HG03565 (cell line): ENCODE data around the gene ZNF697.
"Not testable (repeated sequence)": the region's sequence is repeated elsewhere in the genome, so short reads cannot be mapped to it uniquely, and the experiment has no call there.

Experiments
- ATAC-seq: cut with Tn5 transposase; IDR thresholded peaks from one replicate; pipeline ENCODE4 v1.9.1; 2021; ENCODE audit warnings: mild to moderate bottlenecking, moderate library complexity; ENCODE audit not compliant: unreplicated experiment

ZNF697 gene

DNA sequence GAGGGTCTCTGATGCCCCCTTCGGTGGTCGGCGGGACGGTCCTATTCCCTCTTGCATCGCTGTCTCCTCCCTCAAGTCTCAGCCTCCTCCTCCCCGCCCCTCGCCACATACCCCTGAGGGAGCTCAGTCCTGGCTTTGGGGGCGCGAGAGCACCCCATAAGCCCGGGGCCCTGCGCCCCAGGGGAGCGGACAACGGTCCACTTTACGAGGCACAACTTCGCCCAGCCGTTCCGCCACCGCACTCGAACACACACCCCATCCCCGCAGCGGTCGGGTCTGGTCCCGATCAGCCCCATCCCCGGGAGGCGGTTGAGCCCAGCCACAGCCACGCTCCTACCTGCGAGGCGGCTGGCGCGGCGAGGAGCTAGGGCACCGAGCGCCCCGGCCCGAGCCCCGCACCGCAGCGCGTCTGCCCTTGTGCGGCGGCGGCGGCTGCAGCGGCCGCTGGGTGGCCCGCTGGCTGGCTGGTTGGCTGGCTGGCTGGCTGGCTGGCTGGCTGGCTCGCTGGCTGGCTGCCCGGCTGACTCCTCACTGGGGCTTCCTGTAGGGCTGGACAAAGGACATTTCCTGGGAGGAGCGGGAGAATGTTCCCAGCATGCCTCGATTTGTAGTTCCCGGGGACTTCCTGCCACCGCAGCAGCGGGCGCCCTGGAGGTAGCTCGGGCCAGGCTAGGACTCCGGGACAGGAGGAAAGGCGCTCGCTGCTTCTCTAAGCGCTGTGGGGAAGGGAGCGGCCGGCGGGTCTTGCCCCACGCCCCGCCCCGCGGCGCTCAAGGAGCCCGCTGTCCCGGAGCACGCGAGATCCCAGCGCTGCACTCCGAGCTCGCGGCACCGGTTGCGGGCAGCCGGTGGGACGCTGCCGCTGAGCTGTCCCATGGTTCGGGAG is at the start of gene ZNF697:
Gene ZNF697, minus strand, starts transcription at position 533 of the 886 bp plus-strand sequence. CDS start 22,166 bp downstream, outside the sequence.
- ATAC-seq, result peak; percentile 58

DNA sequence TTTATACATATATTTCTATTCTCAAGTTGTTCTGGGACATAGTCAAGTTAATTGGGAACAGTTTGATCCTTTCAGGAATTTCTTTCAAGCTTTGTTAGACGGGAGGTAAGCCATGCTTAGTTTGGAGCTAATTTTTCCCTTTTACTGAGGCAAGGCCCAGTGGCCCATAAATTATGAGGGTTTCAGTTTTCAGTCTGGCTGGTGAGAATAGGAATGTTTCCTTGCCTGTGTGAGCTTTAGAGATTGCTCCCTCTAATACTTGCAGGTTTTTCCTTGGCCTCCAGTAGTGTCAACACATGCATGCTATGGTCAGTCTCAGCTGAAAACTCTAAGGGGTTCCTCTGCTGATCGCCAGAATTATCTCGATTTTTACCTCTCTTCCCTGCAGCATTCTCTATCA is 49.5 kb upstream of the ZNF697 start:
- ATAC-seq, result no peak

DNA sequence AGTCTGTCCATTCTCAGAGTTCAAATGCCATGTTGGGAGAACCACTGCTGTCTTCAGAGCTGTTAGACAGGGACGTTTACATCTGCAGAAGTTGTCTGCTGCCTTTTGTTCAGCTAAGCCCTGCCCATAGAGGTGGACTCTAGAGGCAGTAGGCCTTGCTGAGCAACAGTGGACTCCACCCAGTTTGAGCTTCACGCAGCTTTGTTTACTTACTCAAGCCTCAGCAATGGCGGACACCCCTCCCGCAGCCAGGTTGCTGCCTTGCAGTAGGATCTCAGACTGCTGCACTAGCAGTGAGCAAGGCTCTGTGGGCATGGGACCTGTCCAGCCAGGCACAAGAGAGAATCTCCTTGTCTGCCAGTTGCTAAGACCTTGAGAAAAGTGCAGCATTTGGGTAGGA is 48.8 kb upstream of the ZNF697 start:
- ATAC-seq, result not testable (repeated sequence)

DNA sequence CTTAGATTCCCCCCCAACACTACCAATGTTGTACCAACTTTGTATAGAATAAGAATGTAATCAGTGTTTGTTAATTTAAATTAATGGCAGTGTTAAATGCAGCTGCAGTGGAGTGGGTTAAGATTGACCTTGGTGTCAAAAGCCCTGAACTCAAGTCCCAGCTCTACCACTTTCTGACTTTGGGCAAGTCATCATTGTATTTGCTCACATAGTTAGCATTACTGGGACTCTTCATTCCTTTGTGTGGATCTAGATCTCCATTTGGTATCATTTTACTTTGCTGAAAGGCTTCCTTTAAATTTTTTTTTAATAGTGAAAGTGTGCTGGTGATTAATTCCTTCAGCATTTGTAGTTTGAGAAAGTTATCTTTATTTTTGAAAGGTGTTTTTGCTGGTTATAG is 41.4 kb upstream of the ZNF697 start:
- no peak for ATAC-seq

DNA sequence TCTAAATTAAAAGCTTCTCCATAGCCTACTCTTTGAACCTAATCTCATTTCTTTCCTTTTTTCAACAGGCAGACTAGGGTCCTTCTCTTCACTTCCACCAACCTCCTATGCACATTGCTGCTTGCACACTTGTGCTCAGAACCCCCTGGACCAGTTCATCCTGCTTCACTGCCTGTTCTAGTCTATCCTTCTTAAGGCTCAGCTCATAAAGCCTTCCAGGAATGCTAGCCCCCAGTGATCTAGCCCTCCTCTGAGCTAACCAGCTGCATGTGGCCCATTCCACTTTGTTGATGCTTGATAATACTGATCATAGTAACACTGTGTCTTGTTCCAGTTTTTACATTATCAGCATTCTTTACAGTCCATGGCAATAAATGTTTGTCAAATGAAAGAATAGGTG is 40.7 kb upstream of the ZNF697 start:
- ATAC-seq, result no peak

DNA sequence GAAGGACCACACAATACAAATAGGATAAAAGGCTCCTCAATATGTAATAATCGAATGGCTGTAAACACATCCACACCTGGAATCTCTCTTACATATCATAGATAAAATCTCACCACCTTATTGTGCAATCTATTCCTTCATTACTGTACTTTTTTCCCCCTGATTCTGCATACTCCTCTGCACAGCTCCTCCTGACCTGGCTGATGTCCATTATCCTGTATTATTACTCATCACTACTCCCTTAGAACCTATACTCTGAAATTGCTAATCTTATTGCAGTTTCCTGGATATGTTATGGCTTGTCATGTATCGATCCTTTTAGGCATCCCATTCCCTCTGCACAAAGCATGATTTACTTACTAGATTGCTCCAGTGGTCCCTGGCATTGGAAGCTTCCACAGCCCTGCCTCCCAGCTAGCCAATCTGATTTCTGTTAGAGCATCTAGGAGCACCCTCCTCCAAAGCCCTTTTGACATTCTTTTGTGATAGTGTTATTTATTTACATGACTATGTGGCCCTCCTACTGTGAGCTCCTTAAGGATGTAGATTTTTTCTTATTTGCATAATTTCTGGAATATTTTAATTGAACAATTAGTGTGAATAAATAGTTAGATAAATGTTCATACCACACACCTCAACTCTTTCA is 39.5 kb upstream of the ZNF697 start:
- ATAC-seq, result no peak

DNA sequence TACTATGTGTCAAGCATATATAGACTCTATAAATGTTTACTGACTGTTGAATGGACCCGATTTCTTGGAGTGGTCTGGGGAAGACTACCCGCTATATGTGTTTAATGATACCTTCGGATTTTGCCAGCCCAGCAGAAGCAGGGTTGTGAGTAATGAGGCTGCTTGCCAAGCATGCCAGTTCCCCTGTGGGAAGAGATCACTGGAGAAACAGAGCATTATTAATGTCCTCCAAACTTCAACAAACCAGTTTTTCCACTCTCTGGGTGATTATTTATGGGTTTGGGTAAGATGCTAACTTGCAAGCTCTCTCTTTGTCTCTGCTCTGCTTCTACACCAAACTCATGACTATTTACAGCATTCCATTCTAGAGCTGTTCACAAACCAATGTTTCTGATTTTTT is 38.6 kb upstream of the ZNF697 start:
- ATAC-seq, result no peak

DNA sequence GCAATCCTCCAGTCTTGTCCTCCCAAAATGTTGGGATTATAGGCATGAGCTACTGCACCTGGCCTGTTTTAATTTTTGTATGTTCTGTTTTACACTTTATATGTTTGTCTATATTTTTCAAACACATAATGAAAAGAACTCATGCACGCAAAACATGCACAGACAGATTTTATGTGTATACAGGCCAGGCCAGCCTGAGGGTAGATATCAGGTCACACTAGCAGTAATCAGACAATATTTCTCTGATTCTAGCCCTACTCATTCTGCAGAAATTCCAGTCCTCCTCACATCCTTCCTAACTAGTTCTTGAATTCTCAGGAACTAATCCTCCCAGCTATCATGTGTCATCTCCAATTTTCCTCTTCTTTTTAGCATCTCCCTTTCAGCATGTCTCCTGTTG is 35.8 kb upstream of the ZNF697 start:
- ATAC-seq, result no peak

DNA sequence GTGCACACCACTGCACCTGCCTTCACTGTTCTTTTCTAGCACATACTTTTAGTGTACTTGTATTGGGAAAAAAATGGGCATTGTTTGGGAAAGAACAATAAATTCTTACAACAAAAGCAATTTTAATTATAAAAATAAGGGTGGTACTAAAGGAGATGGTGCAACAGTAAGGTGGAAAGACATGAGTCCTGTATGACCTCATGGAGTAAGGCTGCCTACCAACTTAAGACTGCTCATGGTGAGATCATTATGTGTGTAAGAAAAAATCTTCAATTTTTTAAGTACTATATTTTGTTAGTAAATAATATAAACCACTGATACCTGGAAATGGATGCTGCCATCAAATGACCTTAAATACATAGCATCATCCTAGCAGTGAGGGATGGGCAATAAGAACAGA is 34.1 kb upstream of the ZNF697 start:
- ATAC-seq, result no peak

DNA sequence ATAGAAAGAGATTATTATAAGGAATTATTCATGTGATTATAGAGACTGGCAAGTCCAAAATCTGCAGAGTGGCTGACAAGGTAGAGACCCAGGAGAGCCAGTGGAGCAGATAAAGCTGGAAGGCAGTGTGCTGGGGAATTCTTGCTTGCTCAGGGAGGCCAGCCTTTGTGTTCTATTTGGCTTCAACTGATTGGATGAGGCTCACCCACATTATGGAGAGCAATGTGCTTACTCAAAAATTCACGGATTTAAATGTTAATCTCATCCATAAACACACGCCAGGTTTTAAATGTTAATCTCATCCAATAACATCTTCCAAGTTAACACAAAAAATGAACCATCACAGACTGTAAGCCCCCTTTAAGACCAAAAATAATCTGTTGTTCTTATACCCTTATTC is 33.5 kb upstream of the ZNF697 start:
- ATAC-seq, result no peak

DNA sequence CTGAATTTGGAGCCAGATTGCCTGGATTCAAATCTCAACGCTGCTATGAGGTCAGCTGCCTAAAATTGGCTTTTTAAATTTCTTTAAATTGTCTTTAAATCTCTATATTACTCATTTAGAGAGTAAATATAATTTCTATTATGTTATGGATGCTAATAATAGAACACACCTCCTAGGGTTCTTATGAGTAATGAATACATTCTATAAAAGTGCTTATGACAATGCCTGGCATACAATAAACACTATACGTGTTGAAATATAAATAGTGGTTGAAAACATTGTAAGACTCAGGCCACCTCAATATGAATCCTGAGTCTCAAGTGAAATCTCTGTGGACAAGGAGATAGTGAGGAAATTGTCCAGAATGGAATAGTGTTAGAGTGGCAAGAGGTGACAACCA is 32.7 kb upstream of the ZNF697 start:
- ATAC-seq, result no peak

DNA sequence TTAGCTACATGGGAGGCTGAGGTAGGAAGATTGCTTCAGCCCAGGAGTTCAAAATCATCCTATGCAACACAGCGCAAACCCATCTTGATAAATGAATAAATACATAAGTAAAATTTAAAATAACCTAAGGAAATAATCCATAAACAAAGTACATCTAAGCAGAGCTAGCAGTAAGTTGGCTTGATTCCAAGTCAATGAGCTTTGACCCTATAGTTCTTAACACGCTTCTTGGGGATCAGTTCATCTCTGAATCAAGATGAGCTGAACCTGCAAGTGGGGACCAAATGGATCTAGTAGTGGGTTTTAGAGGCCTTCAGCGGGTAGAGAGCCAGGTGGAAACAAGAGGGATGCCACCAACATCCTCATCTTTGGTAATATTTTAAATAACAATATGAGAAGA is 32.1 kb upstream of the ZNF697 start:
- ATAC-seq, result no peak

DNA sequence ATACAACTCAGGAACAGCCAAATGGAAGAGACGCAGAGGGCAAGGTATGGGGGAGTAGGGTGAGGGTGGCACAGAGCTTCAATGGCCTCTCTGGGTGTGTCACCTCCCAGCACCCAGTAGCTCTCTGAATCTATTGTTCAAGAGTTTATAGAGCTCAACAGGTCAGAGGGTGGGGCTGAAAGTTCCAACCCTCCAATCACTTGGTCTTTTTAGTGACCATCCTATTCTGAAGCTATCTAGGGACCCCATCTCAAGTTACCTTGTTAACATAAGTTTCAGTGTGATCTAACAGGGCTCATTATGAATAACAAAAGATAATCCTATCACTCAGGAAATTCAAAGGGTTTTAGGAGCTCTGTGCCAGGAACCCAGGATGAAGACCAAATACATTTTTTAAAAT is 31.2 kb upstream of the ZNF697 start:
- no peak for ATAC-seq

DNA sequence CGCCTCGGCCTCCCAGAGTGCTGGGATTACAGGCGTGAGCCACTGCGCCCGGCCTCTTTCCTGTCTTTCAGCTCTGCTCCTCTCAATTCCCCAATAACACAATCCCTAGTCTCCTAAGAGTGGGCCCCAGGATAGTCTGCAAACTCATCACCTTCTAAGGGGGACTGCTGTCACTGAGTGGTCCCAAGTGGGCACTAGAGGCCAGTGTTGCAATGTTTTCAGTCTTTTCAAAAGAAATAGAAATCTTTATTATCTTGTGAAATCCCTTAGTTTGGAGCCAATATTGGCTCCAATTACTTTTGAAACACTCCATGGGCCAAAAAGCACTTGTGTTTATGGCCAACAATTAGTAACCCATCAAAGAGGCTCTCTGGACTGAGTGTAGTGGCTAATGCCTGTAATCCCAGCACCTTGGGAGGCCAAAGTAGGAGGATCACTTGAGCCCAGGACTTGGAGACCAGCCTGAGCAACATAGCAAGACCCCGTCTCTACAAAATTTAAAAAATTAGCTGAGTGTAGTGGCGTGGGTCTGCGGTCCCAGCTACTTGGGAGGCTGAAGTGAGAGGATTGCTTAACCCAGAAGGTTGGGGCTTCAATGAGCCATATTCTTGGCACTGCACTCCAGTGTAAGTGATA is 28.6 kb upstream of the ZNF697 start:
- ATAC-seq, result no peak

DNA sequence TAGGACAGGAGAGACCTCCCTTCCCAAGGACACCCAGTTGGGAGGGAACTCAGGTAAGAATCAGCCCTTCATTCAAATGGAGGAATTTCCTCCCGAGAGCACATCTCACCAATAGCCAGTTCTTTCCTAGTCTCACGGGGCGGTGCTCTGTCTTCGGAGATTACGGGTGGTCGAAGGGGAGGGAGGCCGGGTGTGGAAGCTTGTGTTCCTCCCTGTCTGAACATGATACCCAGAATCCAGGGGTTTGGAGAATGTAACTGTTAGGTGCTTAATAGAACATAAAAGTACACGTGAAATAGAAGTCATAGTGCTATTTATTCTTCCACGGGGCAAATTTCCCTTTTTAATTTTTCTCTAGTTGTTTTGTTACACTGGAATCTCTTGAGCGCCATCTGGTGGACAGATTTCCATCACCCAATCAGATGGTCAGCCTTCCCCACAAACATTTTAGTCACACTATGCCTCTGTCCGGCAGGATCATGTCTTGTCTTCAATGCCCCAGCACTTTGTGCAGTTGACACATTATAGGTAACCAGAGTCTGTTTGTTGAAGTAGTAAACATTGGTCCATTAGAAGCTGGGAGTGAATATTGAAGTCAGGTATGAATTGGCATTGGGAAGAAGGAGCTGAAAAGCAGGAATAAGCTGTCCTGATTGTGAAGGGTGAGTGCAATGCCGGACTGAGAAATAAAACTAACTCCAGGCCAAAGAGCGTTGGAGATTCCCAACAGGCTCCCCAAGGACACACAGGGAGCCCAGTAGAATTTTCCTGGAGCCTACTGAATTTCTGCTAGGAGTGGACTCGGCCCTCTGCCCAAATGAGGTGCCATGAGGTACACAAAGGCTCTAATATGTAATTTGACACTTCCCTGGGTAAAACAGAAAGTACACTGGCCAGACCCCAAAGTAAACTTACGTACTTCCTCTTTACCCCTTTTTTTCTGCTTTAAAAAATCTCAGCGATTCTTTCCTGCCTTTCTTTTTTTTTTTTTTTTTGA is 27.6 kb upstream of the ZNF697 start:
- peak; percentile 54 for ATAC-seq

DNA sequence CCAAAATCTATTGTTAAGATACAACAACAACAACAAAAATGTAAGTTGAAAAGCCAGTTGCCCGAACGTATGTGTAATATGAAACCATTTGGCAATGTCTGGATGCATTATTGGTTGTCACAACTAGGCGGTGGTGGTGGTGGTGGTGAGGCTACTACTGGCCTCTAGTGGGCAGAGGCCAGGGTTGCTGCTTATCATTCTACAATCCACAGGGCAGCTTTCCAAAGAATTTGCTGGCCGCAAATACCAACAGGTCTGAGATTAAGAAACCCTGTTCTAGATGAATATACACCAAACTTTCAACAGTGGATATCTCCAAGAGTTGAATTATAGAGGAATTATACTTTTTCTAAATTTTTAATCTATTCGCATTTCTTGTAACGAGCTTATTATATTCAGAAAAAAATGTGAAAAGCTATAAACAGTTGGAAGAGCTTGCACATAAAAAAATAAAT is 26.8 kb upstream of the ZNF697 start:
- ATAC-seq, result no peak

DNA sequence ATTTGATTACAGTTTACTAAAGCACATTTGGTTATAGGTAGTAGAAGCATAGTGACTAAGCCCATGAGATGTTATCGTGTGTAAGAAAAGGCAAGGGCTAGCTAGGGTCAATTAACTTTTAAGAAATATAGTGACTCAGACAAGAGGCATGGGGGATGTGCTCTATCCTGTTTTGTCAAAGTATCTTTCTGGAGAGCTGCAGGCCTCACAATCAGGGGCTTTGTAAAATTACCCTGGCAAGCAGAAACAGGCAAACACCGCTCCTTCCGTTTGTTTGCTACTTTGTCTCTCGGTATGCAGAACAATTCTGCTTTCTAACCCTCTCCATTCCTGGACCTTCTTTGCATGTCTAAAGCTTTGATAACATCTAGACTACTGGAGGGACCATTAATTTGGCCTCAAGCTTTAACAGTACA is 26.1 kb upstream of the ZNF697 start:
- ATAC-seq, result no peak

DNA sequence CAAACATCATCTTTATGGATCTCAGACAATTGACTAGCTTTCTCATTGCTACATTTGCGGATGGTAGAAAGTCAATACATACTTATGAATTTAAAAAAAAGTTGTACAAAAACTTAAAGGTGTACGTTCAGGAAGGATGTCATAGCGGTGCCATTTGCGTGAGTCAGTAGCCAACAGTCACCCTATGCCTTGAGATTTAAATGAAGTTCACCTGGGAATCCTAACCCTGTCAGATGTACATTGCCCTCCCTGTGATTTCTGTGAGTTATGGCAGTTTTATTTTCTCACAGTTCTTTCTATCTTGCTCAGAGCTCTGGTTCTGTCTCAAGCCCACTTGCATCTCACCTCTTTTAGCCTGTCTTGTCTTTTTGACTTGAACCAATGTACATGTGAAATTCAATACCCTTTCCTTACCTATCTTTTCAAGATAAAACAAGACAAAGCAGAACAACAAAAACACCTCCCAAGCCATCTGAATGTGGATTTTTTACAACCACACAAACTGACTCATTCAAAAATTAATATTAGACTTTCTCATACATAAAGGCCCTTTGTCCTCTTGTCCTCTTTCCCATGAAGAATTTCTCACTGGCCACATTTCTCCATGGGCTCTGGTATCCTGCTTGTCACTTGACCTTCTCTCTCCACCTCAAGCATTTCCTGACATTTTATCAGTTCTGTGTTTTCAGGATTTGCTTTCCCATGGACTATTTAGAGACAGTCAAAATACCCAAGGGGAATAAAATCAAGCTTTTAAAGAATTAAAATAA is 25.3 kb upstream of the ZNF697 start:
- ATAC-seq, result no peak

DNA sequence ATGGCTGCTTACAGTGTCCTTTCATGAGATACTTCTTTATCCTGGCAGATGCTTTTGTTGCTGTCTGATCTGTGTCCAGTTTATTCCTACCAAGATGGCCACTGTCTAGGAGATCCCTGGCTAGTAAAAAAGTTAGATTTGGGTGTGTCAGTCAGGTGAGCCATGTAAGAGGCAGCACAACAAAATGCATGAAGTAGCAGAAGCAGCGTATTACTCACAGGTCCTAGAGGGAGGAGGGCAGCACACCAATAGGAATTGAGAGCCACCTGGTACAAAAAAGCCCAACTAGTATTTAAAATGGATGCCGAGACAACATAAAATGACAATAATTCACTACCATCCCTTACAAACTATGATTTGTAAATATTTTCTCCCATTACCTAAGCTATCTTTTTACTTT is 22.8 kb upstream of the ZNF697 start:
- ATAC-seq, result no peak

DNA sequence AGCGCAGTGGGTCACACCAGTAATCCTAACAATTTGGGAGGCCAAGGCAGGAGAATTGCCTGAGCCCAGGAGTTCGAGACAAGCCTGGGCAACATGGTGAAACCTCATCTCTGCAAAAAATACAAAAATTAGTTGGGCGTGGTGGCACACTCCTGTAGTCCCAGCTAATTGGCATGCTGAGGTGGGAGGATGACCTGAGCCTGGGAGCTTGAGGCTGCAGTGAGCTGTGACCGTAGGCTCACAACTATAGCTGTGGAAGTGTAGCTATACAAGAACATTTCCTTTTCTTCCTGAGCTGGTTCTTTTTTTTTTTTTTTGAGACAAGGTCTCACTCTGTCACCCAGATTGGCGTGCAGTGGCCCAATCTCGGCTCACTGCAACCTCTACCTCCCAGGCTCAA is 19.1 kb upstream of the ZNF697 start:
- ATAC-seq, result no peak
